Activated naive CD8-positive, alpha-beta T cell treated with anti-CD3 and anti-CD28 coated beads, Interleukin-2, amount 10 ng/mL, durations not matched to agents 7 days and 5 days (primary cell): ENCODE data around the gene EPC1. TPM values are rescaled to one million over a fixed set of nuclear protein-coding genes. Genes with fewer than 3 reads are reported as not detected.
A peak's percentile ranks its signal among the peaks of the same experiment; 100 is the strongest.

Experiments used
- ATAC-seq: fragments of 150-1000 bp; cut with Tn5 transposase; one replicate; pipeline ENCODE4 v1.10.0; 2021; ENCODE audit warnings: low read depth, moderate library complexity
- POLR2A ChIA-PET: fragments of 350-600 bp; sonication (Branson Sonifier 250); formaldehyde crosslinking; loops from one replicate; lab custom pipeline; 2021; ENCODE audit warnings: antibody characterized with exemption; lab: Charles Lee
- DNase-seq: peaks from one replicate; pipeline ENCODE4 v3.0.0; 2021
- H3K27ac Mint-ChIP-seq: one replicate; pipeline ENCODE4 v1.8.0; 2022; ENCODE audit warnings: mild to moderate bottlenecking, mixed read lengths
- H3K27me3 Mint-ChIP-seq: one replicate; pipeline ENCODE4 v1.8.0; 2022; ENCODE audit warnings: mild to moderate bottlenecking, moderate library complexity, mixed read lengths
- H3K36me3 Mint-ChIP-seq: one replicate; pipeline ENCODE4 v1.8.0; 2021; ENCODE audit warnings: mild to moderate bottlenecking, mixed read lengths
- H3K4me1 Mint-ChIP-seq: one replicate; pipeline ENCODE4 v1.8.0; 2021; ENCODE audit warnings: mixed read lengths
- H3K4me3 Mint-ChIP-seq: one replicate; pipeline ENCODE4 v1.8.0; 2022; ENCODE audit warnings: mild to moderate bottlenecking, moderate library complexity, mixed read lengths
- H3K9me3 Mint-ChIP-seq: one replicate; pipeline ENCODE4 v1.8.0; 2021; ENCODE audit warnings: mixed read lengths
- total RNA-seq, 2 experiments: library from RNA; stranded (reverse); gene quantifications; one replicate each; pipeline ENCODE4 v1.2.3, GENCODE V29; 2021

EPC1 gene
- total RNA-seq, 2 experiments from 2014 or later, result 58.7 to 65.3 TPM

- Mint-ChIP-seq H3K27ac (no peak overlapping the region), H3K36me3 (peaks cover 17% of the 10 kb centered on the region), H3K4me3 (no peak overlapping the region), H3K4me1 (peaks cover 18% of the 10 kb centered on the region), H3K9me3 (peaks cover 2% of the 10 kb centered on the region), H3K27me3 (no peaks in the 10 kb centered on the region)
- peak; percentile 28 for ATAC-seq
- POLR2A ChIA-PET, result interaction anchor here (0.7 to 3.9 kb wide), 9 partner anchors 8 to 761 kb away, joined by 3 to 34 read pairs (median 6); partner anchors contain the start of genes CCDC7 and EPC1
- no peak for DNase-seq
These were observed 30.7 kb upstream of the EPC1 start for GRCh38 chr10:32377458-32378259.

GRCh38 chr10:32376771-32377170 lies 29.8 kb upstream of the EPC1 start:
- Mint-ChIP-seq H3K27me3 (no peaks in the 10 kb centered on the region), H3K27ac (peak overlapping the region; percentile 86), H3K9me3 (peaks cover 2% of the 10 kb centered on the region), H3K4me3 (peak overlapping the region; percentile 88), H3K4me1 (peaks cover 22% of the 10 kb centered on the region), H3K36me3 (peaks cover 19% of the 10 kb centered on the region)
- DNase-seq (no peak), ATAC-seq (no peak)
- POLR2A ChIA-PET, result interaction anchor here (3.9 kb wide), 1 partner anchor 69 kb away, joined by 34 read pairs; the partner anchor contains the start of gene CCDC7

GRCh38 chr10:32376097-32376496 lies 29.1 kb upstream of the EPC1 start:
- ATAC-seq (no peak), DNase-seq (no peak)
- Mint-ChIP-seq H3K4me1 (peaks cover 19% of the 10 kb centered on the region), H3K4me3 (peak overlapping the region; percentile 88), H3K27me3 (no peaks in the 10 kb centered on the region), H3K36me3 (peaks cover 18% of the 10 kb centered on the region), H3K9me3 (peaks cover 2% of the 10 kb centered on the region), H3K27ac (peak overlapping the region; percentile 27)
- POLR2A ChIA-PET, result interaction anchor here (0.8 to 1.0 kb wide), 2 partner anchors 69 to 321 kb away, joined by 4 to 6 read pairs; partner anchors contain the start of gene CCDC7

- Mint-ChIP-seq H3K4me3 (no peak overlapping the region), H3K36me3 (peaks cover 18% of the 10 kb centered on the region), H3K27ac (no peak overlapping the region), H3K4me1 (peaks cover 18% of the 10 kb centered on the region), H3K27me3 (no peaks in the 10 kb centered on the region), H3K9me3 (peaks cover 2% of the 10 kb centered on the region)
- POLR2A ChIA-PET, result interaction anchor here (0.8 to 1.0 kb wide), 2 partner anchors 70 to 321 kb away, joined by 4 to 6 read pairs; partner anchors contain the start of gene CCDC7
- DNase-seq, result no peak
- ATAC-seq, result no peak
These were observed 28.7 kb upstream of the EPC1 start for GRCh38 chr10:32375631-32376030.

GRCh38 chr10:32374605-32375004 lies 27.6 kb upstream of the EPC1 start:
- Mint-ChIP-seq H3K4me1 (peaks cover 18% of the 10 kb centered on the region), H3K27ac (no peak overlapping the region), H3K9me3 (peaks cover 2% of the 10 kb centered on the region), H3K27me3 (no peaks in the 10 kb centered on the region), H3K36me3 (peaks cover 18% of the 10 kb centered on the region), H3K4me3 (no peak overlapping the region)
- ATAC-seq (no peak), DNase-seq (no peak)
- POLR2A ChIA-PET, result no interaction called here

GRCh38 chr10:32373496-32373895 lies 26.5 kb upstream of the EPC1 start:
- Mint-ChIP-seq H3K36me3 (peaks cover 18% of the 10 kb centered on the region), H3K4me1 (peaks cover 18% of the 10 kb centered on the region), H3K27me3 (no peaks in the 10 kb centered on the region), H3K27ac (no peak overlapping the region), H3K4me3 (no peak overlapping the region), H3K9me3 (peaks cover 2% of the 10 kb centered on the region)
- DNase-seq (no peak), ATAC-seq (no peak)
- POLR2A ChIA-PET, result interaction anchor here (0.5 to 1.2 kb wide), 2 partner anchors 21 to 27 kb away, joined by 3 to 4 read pairs; partner anchors contain the start of gene EPC1

GRCh38 chr10:32373031-32373430 lies 26.1 kb upstream of the EPC1 start:
- POLR2A ChIA-PET, result interaction anchor here (0.6 to 1.2 kb wide), 2 partner anchors 27 to 453 kb away, joined by 4 to 10 read pairs; partner anchors contain the start of gene EPC1
- H3K4me3 Mint-ChIP-seq, result no peak overlapping the region

GRCh38 chr10:32372000-32372875 lies 25.3 kb upstream of the EPC1 start:
- no peaks in the 10 kb centered on the region for H3K27me3 Mint-ChIP-seq
- no peak for DNase-seq
- POLR2A ChIA-PET, result interaction anchor here (0.6 to 1.2 kb wide), 2 partner anchors 26 to 452 kb away, joined by 4 to 10 read pairs; partner anchors contain the start of gene EPC1
- ATAC-seq, result no peak
- H3K27ac Mint-ChIP-seq, result no peak overlapping the region
- no peak overlapping the region for H3K4me3 Mint-ChIP-seq
- H3K4me1 Mint-ChIP-seq, result peaks cover 24% of the 10 kb centered on the region
- peaks cover 18% of the 10 kb centered on the region for H3K36me3 Mint-ChIP-seq
- peaks cover 2% of the 10 kb centered on the region for H3K9me3 Mint-ChIP-seq

More at GRCh38 chr10:32373031-32373430, 26.1 kb upstream of the EPC1 start:
- no peak overlapping the region for H3K27ac Mint-ChIP-seq
- peaks cover 20% of the 10 kb centered on the region for H3K4me1 Mint-ChIP-seq
- DNase-seq (no peak), ATAC-seq (no peak)
- H3K36me3 Mint-ChIP-seq, result peaks cover 18% of the 10 kb centered on the region
- H3K27me3 Mint-ChIP-seq, result no peaks in the 10 kb centered on the region
- peaks cover 2% of the 10 kb centered on the region for H3K9me3 Mint-ChIP-seq

- peaks cover 2% of the 10 kb centered on the region for H3K9me3 Mint-ChIP-seq
- no peak for ATAC-seq
- H3K4me3 Mint-ChIP-seq, result no peak overlapping the region
- POLR2A ChIA-PET, result no interaction called here
- no peak overlapping the region for H3K27ac Mint-ChIP-seq
- peaks cover 28% of the 10 kb centered on the region for H3K4me1 Mint-ChIP-seq
- H3K36me3 Mint-ChIP-seq, result peaks cover 17% of the 10 kb centered on the region
- DNase-seq, result no peak
- H3K27me3 Mint-ChIP-seq, result no peaks in the 10 kb centered on the region
These were observed 24.1 kb upstream of the EPC1 start for GRCh38 chr10:32371101-32371500.

GRCh38 chr10:32367793-32368453 lies 21.0 kb upstream of the EPC1 start:
- DNase-seq (peak; percentile 60), ATAC-seq (no peak)
- POLR2A ChIA-PET, result interaction anchor here (0.7 to 1.3 kb wide), 3 partner anchors 16 to 22 kb away, joined by 3 to 4 read pairs (median 3); no protein-coding TSS in a partner anchor
- peak overlapping the region; percentile 51 for H3K4me3 Mint-ChIP-seq
- peaks cover 7% of the 10 kb centered on the region for H3K36me3 Mint-ChIP-seq
- peak overlapping the region; percentile 3 for H3K27ac Mint-ChIP-seq
- H3K27me3 Mint-ChIP-seq, result no peaks in the 10 kb centered on the region
- H3K4me1 Mint-ChIP-seq, result peaks cover 27% of the 10 kb centered on the region
- H3K9me3 Mint-ChIP-seq, result no peaks in the 10 kb centered on the region

- Mint-ChIP-seq H3K27ac (peak overlapping the region; percentile 67), H3K4me3 (peak overlapping the region; percentile 18), H3K9me3 (no peaks in the 10 kb centered on the region), H3K36me3 (peaks cover 5% of the 10 kb centered on the region), H3K27me3 (no peaks in the 10 kb centered on the region), H3K4me1 (peaks cover 33% of the 10 kb centered on the region)
- ATAC-seq (peak; percentile 27), DNase-seq (no peak)
- POLR2A ChIA-PET, result interaction anchor here (0.6 to 1.8 kb wide), 4 partner anchors 13 to 1632 kb away, joined by 3 to 13 read pairs (median 4); no protein-coding TSS in a partner anchor
These were observed 19.6 kb upstream of the EPC1 start for GRCh38 chr10:32366588-32366987.

GRCh38 chr10:32366111-32366510 lies 19.2 kb upstream of the EPC1 start:
- Mint-ChIP-seq H3K27me3 (no peaks in the 10 kb centered on the region), H3K9me3 (no peaks in the 10 kb centered on the region), H3K4me1 (peaks cover 37% of the 10 kb centered on the region), H3K36me3 (peaks cover 5% of the 10 kb centered on the region), H3K27ac (peak overlapping the region; percentile 28), H3K4me3 (peak overlapping the region; percentile 53)
- POLR2A ChIA-PET, result interaction anchor here (0.6 to 1.8 kb wide), 4 partner anchors 13 to 1632 kb away, joined by 3 to 13 read pairs (median 4); no protein-coding TSS in a partner anchor
- no peak for DNase-seq
- no peak for ATAC-seq
